GM04504 (cell line): ENCODE results near the gene EPG5.
A peak's percentile ranks its signal among the peaks of the same experiment; 100 is the strongest.

Experiments
- DNase-seq: peaks from one replicate; pipeline ENCODE4 v3.0.0-alpha.2; 2012; ENCODE audit warnings: low read depth

The EPG5 gene

DNA sequence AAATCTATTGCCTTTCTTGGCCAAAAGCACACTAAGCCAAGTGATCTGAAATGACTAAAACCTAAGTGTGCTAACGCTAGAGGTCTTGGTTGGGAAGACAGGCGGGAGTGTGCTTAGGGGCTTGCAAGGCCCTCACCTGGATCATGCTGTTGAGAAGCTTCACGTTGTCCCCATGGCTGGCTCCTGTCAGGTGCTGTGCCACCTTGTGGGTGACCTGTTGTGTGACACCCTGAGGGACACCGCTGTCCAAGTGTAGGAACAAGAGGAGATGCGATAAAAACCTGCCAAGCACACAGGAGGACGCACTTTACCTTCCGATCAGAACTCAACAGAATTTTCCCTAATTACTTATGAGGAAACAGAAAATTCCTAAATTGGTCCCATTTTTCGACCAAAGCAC is 50.8 kb downstream of the EPG5 start:
- no peak for DNase-seq

DNA sequence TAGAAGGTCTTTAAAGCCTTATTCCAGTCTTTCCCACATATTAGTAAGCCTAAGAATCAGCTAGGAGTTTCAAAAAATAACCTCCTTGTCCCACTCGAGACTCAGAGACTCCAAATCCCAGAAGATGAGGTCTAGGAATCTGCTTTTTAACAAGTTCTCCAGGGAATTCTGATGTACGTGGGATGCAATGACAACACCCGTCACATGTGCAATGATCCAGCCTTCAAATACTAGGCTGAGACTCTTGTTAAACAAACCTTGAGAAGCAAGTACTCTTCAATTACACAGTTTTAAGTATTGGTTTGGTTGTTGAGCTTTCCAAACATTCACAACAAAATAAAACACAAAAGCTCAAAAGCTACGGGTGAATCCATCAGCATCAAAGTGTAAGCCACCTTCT is 53.9 kb downstream of the EPG5 start:
- DNase-seq, result no peak

DNA sequence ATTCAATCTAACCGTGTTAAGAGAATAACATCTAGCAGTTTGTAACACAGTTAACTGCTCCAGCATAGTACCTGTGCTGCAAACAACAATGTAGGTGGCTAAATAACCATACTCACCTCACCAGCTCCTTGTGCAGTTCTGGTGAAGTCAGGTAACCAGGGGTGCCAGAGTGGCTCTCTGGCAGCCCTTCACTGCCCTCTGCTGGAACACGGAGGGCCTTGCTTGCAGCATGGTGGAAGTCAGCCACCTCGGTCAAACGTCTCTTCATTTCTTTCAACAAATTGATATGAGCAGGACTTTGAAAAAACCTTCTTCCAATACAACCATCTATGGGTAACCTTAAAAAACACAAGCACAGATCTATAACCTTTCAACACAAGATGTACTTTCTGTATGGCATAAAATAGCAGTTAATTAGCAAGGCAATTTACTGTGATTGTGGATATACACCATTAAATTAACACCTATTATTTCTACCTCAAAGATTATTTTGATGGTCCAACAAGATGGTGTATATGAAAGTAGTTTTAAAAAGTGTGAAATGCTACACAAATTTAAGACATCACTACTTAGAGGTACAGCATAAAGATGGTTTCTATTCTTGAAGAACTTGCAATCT is 56.6 kb downstream of the EPG5 start:
- no peak for DNase-seq

DNA sequence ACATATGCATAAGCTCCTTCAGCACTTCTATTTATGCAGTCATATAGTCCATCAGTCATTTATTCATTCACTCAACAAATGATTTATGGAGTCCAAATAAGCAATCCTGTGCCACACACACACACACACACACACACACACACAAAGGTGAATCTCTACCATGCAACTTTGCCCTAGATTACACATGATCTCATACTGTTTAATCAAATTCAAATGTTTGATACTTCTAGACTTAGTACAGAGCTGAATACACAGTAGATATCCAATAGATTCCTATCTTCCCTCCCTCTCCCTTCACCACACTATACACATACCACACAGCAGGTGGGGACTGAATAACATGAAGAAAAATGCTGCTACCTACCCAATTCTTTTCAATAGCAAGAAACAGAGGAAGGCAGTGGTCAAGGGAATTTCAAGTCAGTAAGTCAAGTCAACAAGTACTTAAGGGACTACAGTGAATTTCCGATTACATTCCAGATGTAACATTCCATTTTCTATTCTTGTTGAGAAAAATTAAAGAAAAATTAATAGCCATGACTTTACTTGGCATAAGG is 65.4 kb downstream of the EPG5 start:
- DNase-seq, result no peak

DNA sequence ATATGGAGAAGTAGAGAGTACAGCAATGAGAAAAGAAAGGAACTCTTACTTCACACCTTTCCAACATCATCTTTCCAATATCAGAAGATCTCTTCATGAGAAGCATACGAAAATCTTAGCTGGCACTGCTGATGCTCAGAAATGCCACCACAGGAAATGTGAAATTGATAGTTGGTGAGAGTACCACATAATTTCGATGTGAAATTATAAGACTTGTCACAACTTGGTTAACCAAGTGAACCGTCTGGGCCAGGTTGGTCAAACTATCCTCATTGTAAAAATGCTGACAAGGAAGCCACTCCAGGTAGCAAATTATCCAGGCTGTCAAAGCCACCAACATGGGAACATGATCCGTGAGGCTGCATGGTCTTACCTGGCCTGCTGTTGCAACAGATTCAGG is 66.5 kb downstream of the EPG5 start:
- no peak for DNase-seq

DNA sequence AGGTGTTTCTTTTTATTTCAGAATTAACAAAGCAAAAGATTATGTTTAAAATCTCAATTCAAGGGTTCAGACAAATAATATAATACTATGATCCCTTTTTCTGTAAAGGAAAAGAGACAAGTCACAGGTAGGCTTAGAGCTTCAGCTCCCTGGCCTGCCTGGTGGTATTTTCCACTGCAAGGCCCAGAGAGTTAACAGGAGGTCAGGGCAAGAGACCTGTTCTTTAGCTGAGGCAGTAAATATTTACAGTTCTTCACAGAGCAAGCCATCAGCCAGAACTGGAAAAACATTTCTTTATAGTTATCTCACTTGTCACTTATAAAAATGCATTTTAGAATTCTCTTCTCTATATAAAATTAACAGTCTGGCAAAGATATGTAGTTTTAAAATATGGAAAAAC is 70.1 kb downstream of the EPG5 start:
- no peak for DNase-seq

DNA sequence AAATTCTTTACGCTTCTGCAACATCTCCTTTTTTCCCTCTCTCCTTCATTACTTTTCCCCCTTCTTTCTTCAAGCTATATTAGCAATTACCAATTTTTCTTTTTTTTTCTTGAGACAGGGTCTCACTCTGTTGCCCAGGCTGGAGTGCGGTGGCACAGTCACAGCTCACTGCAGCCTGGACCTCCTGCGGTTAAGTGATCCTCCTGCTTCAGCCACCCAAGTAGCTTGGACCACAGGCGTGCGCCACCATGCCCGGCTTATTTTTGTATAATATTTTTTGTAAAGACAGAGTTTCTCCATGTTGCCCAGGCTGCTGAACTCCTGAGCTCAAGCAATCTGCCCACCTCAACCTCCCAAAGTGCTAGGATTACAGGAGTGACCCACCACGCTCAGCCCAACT is 70.7 kb downstream of the EPG5 start:
- DNase-seq, result no peak

DNA sequence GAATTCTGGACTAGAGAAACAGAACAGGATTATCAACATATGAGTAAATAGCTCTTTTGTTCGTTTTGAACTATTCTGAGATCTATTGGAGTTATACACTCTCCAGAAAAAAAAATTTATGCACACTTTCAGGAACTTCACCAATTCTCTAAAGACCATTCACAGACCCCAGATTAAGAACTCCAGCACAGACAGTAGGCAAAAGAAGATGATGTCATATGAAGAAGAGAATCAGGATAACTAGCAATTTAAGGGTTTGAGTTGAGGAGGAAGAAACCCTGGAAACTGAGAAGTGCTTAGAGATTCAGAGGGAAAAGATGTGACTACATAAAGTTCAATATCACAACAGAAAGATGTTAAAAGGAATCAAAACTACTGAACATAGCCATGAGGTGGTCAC is 71.8 kb downstream of the EPG5 start:
- no peak for DNase-seq

DNA sequence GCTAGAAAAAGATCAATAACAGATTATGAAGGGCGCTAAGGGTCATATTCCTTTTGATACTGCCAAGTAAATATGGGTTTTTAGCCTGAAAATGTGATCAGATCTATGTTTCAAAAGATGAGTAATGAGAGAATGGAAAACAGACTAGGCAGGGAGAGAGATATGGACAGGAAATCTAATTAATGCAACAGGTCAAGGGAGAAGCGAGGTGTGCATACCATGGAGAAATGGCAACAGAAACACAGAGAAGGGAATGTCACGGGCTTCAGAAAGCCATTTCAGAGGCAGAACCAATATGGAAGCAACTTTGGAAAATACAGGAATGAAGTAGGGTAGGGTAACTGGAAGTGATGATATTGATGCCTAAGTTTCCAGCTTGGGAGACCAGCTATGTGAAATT is 72.3 kb downstream of the EPG5 start:
- no peak for DNase-seq

DNA sequence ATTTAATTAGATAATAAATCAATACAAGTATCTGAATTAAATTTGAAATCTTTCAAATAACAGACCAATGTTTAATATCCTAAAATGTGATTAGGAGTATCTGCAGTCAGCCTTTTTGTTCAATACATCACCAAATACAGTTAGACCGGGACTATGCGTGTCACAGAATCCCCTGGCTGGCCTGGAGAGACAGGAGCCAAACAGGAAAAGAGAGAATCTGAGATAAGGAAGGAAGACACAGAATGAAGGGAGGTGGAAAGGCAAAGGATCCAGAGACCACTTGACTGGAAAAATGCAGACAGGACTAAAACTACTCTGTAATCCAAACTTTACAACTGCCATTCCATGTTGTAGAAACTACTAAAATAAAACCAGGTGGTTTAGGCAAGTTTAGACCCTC is 75.3 kb downstream of the EPG5 start:
- no peak for DNase-seq

DNA sequence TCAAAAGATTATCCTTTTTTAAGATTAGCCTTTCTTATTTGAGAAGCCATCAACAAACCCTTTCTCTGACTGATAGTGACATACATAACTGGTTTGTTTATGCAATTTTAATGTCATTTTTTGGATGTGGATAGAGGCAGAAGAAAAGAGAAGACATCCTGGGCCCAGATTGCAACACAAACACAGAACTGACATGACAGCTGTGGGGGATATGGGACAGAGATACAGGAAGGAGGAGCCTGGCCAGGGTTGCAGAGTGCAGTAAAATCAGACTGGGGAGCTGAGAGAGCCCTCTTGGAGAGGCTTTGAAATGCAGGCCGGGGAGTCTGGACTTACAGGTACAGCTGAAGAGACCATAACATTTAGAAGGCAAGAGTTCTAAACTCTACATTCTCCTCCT is 76.5 kb downstream of the EPG5 start:
- no peak for DNase-seq

DNA sequence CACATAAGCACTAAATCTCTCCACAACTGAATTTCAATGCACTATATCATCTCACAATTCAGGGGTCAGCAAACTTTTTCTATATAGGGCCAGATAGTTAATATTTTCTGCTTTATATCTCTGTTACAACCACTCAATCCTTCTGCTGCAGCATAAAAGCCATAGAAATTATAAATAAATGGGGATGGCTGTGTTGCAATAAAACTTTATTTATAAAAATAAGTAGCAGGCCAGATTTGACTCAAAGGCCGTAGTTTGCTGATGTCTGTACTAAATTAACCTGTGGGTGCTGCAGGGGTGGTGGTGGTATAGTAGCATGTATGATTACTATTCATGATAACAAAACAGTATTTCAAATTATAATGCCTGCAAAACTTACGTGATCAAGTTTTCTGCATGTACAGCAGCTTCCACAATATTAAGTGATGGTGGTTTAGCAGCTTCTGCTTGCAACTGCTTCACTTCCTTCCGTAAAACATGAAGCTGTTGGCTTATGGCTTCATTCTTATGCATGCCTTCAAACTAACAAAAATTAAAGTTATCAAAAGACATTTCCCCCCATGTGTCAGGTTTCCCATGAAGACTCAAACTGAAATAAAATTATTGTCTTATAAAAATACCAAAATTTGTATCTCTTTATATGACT is 77.6 kb downstream of the EPG5 start:
- DNase-seq, result no peak

DNA sequence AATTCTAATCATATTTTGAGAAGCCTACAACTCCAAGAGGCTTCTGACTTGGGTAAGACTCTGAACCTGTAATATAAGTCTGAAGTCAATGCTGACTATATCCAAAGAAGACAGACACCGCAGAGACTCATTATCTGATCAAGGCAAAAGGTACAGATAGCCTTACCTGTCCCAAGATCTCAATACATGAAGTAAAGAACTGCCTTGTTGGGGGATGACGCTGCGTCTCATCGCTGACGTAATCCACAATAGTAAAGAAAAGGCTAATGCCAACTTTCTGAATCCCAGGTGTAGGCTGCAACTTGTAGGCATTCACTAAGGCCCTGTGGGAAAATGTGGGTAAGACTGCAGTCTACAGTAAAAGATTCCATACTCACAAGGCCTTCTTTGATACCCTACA is 79.5 kb downstream of the EPG5 start:
- no peak for DNase-seq

DNA sequence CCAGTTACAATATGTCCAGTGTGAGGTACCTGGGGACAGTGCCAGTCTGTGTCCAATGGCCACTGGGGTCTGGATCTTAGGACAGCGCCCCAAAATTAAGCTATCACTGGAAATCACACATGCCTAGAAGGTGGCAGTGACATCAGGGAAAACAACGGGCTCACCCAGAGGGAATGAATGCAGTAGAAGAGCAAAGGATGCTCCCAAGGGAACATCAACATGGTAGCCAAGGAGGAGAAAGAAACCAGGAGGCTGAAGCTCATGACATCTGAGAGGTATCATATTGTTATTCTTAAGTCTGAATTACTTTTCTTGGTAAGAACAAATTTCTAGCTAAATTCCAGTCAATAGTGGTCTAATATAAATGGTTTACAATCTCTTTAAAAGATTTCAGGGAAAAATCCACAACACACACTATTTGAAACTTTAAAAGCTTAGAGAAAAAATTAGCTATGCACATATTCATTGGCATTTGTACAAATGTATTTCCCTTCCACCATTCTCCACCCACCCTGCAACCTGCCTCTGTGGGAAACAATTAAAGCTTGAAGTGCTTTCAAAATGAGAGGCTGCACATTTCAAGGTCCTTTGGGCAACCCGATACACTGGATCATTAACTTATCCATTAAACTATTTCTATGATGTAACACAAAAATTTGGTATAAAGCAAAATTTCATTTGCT is 86.1 kb downstream of the EPG5 start:
- DNase-seq, result no peak

DNA sequence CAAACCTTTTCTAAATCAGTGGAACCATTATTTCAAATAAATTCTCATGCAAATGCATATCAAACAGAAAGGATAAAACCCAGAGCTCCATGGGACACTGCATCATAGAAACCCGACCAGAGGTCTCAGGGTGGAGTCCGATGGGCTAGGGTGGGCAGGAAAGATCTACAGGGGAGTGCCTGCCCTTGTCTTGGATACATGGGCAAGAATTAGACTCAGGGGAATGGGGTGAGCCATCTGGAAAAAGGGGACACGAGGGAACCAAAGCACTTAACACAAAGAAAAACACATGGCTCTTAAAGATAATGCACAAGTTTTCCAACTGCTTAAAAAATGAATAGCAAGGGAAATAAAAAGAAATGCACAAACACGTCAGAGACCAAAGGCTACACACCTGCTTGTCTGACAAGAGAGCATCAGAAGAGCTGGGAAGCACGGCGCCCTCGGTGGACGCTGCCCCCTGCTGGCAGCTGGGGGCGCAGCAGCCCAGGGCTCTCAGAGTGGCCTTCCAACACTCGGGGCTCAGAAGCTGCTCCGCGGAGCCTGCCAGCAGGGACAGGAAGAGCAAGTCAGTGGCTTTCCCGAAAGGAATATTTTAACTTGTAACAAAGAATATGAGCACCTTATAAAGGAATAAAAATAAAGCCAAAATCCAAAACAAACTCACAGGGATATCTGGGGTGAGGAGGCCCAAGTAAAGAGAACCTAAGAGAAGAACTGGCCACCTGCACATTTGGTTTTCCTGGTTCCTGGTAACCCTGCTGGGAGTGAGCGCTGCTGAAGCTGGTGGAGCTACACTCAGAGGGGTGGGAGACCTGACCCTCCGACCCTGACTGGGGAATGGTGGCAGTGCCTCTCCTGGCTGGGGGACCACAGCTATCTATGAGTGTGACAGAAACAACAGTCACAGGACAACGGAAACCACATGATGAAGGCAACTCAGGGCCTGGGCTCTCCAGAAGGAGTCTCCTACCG is 87.2 kb downstream of the EPG5 start:
- peak; percentile 30 for DNase-seq

DNA sequence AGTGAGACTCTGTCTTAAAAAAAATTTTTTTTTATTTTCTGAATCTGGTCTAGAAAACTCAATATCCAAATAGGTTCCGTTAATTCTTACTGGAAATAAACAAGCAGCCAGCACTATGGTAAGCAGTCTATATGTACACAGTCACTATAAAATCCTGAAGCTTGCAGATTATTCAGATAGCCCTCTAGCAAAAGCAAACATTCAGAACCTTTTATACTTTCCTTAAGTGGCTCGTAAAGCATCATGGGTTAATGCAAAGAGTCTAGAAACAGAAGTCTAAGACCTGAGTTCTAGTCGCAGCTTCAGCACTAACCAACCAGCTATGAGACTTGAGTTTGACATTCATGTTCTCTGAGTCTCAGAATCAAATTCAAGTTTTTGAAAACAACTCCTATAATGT is 89.7 kb downstream of the EPG5 start:
- DNase-seq, result no peak

DNA sequence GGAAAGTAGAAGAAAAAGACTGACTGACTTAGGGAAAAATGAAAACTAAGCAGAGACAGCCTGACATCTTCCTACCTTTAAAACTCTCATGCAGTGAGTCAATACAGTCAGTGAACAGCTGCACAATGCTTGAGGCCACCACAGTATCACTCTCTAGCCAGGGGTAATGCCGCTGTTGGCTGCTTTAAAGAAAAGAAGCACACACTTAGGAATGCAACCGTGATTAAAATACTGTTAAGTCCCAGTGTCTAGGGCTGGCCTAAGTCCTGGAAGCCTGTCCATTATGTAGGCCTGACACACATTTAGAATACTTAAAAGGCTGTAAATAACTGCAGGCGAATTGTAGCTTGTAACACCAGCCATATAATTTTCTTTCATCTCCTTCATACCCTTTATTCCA is 91.0 kb downstream of the EPG5 start:
- DNase-seq, result no peak

DNA sequence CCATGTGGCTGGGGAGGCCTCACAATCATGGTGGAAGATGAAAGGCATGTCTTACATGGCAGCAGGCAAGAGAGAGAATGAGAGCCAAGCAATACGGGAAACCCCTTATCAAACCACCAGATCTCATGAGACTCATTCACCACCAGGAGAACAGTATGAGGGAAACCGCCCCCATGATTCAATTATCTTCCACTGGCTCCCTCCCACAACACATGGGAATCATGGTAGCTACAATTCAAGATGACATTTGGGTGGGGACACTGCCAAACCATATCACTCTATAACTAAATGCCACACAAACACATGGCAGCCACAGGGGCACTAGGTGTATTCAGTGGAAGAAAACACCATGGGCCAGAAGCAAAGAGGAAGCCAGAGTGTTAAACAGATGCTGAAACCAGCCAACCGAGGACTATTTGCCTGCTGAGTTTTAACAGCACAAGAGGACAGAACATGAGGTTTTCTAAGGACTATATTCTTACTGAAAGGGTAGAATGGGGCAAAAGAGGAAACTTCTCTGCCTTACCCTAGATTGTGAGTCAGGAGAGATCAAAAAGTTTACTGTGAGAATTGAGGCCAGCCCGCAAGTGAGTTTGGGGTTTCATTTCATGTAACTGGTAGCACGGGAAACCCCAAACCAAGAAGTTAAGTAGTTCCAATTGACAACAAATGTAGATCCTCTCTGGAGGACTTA is 92.5 kb downstream of the EPG5 start:
- DNase-seq, result peak; percentile 4

DNA sequence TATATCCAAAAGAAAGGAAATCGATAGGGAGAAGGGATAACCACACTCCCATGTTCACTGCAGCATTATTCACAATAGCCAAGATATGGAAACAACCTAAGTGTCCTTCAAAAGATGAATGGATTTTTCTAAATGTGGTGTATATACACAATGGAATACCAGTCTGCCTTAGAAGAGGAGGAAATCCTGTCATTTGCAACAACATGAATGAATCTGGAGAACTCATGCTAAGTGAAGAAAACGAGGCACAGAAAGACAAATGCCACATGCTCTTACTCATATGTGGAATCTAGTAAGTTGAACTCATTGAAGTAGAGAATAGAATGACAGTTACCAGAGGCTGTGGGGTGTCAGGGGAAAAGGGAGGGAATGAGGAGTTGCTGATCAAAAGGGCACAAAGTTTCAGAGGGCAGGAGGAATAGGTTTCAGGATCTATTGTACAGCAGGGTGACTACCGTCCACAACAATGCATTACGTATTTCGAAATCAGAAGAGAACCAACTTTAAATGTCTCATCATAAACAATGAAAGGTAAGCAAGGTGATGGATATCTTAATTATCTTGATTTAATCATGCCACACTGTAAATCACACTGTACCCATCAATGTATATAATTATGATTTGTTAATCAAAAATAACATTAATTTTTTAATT is 95.6 kb downstream of the EPG5 start:
- DNase-seq, result no peak

DNA sequence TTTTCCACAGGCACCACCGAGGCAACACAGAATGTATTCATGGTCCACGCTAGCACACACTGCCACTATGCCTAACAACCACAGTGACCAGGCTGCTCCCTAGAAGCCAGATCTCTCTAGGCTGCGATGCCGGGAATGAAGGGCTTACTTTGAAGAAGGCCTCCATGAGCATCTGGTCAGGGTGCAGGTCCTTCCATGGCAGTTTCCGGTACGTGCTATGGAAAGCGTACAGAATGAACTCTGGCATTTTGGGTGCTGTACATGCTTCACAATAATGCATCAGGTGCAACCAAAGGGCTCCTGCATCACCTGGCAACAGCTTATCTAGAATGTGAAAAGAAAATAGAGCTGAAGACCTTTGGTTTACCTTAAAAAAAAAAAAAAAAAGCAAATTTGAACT is 96.7 kb downstream of the EPG5 start:
- DNase-seq, result no peak

DNA sequence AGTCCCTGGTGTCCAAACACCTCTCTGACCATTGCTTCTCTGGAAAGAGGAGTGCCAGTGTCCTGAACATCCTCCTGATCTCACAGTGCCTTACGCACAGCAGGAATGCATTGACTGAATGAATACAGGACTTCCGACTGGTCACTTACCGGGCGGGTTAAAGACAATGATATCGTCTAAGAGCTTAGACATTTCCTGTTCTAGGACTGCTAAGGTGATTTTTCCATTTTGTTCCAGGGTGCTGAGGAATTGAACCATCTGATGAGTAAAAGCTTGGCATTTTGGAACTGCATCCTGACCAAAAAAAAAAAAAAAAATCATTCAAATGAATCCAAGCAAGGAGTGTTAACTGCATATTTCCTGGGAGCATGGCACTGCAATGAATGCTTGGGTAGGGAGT is 101.7 kb downstream of the EPG5 start:
- no peak for DNase-seq
